Activated T-helper 17 cell treated with anti-CD3 and anti-CD28 coated beads, Interleukin-2, amount 50 U/mL, for 72 hours (primary cell): ENCODE measurements around the gene CTNND2. TPM values are rescaled to one million over a fixed set of nuclear protein-coding genes. Genes with fewer than 3 reads are reported as not detected.

Experiments used
- ATAC-seq: fragments of 150-1000 bp; cut with Tn5 transposase; replicated peaks from 2 replicates; pipeline ENCODE4 v1.10.0; 2021; ENCODE audit warnings: mild to moderate bottlenecking, moderate library complexity
- H3K27ac Mint-ChIP-seq: one replicate; pipeline ENCODE4 v1.8.0; 2022; ENCODE audit warnings: mixed read lengths
- H3K27me3 Mint-ChIP-seq: one replicate; pipeline ENCODE4 v1.8.0; 2022; ENCODE audit warnings: mixed read lengths
- H3K36me3 Mint-ChIP-seq: one replicate; pipeline ENCODE4 v1.8.0; 2022; ENCODE audit warnings: low read depth, mild to moderate bottlenecking, mixed read lengths
- H3K4me1 Mint-ChIP-seq: one replicate; pipeline ENCODE4 v1.8.0; 2022; ENCODE audit warnings: mixed read lengths
- H3K4me3 Mint-ChIP-seq: one replicate; pipeline ENCODE4 v1.8.0; 2022; ENCODE audit warnings: mild to moderate bottlenecking, mixed read lengths
- H3K9me3 Mint-ChIP-seq: one replicate; pipeline ENCODE4 v1.8.0; 2022; ENCODE audit warnings: mixed read lengths
- total RNA-seq, 2 donors: library from RNA; stranded (reverse); gene quantifications; one replicate each; pipeline ENCODE4 v1.2.3, GENCODE V29; 2022

Gene CTNND2
- total RNA-seq, 2 donors from 2014 or later: 0.21 to 0.39 TPM

GRCh38 chr5:11777096-11777495 lies 127.2 kb downstream of the CTNND2 start:
- no peaks in the 10 kb centered on the region for H3K27me3 Mint-ChIP-seq
- H3K4me3 Mint-ChIP-seq: no peak overlapping the region
- ATAC-seq: no peak
- no peaks in the 10 kb centered on the region for H3K4me1 Mint-ChIP-seq
- H3K9me3 Mint-ChIP-seq: peaks cover 13% of the 10 kb centered on the region
- no peak overlapping the region for H3K27ac Mint-ChIP-seq
- H3K36me3 Mint-ChIP-seq: no peaks in the 10 kb centered on the region

GRCh38 chr5:11770310-11770709 lies 133.9 kb downstream of the CTNND2 start:
- ATAC-seq: no peak
- Mint-ChIP-seq H3K4me1 (no peaks in the 10 kb centered on the region), H3K27ac (no peak overlapping the region), H3K4me3 (no peak overlapping the region), H3K27me3 (no peaks in the 10 kb centered on the region), H3K9me3 (peaks cover 9% of the 10 kb centered on the region), H3K36me3 (no peaks in the 10 kb centered on the region)

GRCh38 chr5:11760934-11761603 lies 143.2 kb downstream of the CTNND2 start:
- Mint-ChIP-seq H3K27me3 (no peaks in the 10 kb centered on the region), H3K36me3 (no peaks in the 10 kb centered on the region)

GRCh38 chr5:11758321-11758720 lies 145.9 kb downstream of the CTNND2 start:
- no peak overlapping the region for H3K4me3 Mint-ChIP-seq
- no peak for ATAC-seq
- no peak overlapping the region for H3K27ac Mint-ChIP-seq
- no peaks in the 10 kb centered on the region for H3K36me3 Mint-ChIP-seq
- H3K4me1 Mint-ChIP-seq: no peaks in the 10 kb centered on the region
- H3K9me3 Mint-ChIP-seq: peaks cover 13% of the 10 kb centered on the region
- H3K27me3 Mint-ChIP-seq: no peaks in the 10 kb centered on the region

More at GRCh38 chr5:11760934-11761603, 143.2 kb downstream of the CTNND2 start:
- no peaks in the 10 kb centered on the region for H3K4me1 Mint-ChIP-seq
- H3K9me3 Mint-ChIP-seq: peaks cover 8% of the 10 kb centered on the region
- no peak overlapping the region for H3K27ac Mint-ChIP-seq
- no peak for ATAC-seq
- no peak overlapping the region for H3K4me3 Mint-ChIP-seq

- Mint-ChIP-seq H3K36me3 (no peaks in the 10 kb centered on the region), H3K27me3 (no peaks in the 10 kb centered on the region), H3K4me3 (no peak overlapping the region), H3K4me1 (no peaks in the 10 kb centered on the region), H3K9me3 (peaks cover 13% of the 10 kb centered on the region), H3K27ac (no peak overlapping the region)
- ATAC-seq: no peak
Measured at GRCh38 chr5:11757661-11758060, 146.6 kb downstream of the CTNND2 start.

GRCh38 chr5:11737010-11737409 lies 167.2 kb downstream of the CTNND2 start:
- no peaks in the 10 kb centered on the region for H3K36me3 Mint-ChIP-seq
- no peak overlapping the region for H3K27ac Mint-ChIP-seq
- no peaks in the 10 kb centered on the region for H3K27me3 Mint-ChIP-seq
- no peaks in the 10 kb centered on the region for H3K4me1 Mint-ChIP-seq
- no peak for ATAC-seq
- no peak overlapping the region for H3K4me3 Mint-ChIP-seq
- H3K9me3 Mint-ChIP-seq: no peaks in the 10 kb centered on the region

GRCh38 chr5:11734369-11734768 lies 169.9 kb downstream of the CTNND2 start:
- no peaks in the 10 kb centered on the region for H3K36me3 Mint-ChIP-seq
- H3K9me3 Mint-ChIP-seq: no peaks in the 10 kb centered on the region
- H3K4me1 Mint-ChIP-seq: no peaks in the 10 kb centered on the region
- no peaks in the 10 kb centered on the region for H3K27me3 Mint-ChIP-seq
- ATAC-seq: no peak
- H3K27ac Mint-ChIP-seq: no peak overlapping the region
- no peak overlapping the region for H3K4me3 Mint-ChIP-seq

GRCh38 chr5:11733840-11734192 lies 170.4 kb downstream of the CTNND2 start:
- H3K4me3 Mint-ChIP-seq: no peak overlapping the region
- ATAC-seq: no peak
- no peaks in the 10 kb centered on the region for H3K4me1 Mint-ChIP-seq
- no peak overlapping the region for H3K27ac Mint-ChIP-seq
- no peaks in the 10 kb centered on the region for H3K36me3 Mint-ChIP-seq
- no peaks in the 10 kb centered on the region for H3K27me3 Mint-ChIP-seq
- no peaks in the 10 kb centered on the region for H3K9me3 Mint-ChIP-seq

GRCh38 chr5:11733185-11733839 lies 170.9 kb downstream of the CTNND2 start:
- H3K36me3 Mint-ChIP-seq: no peaks in the 10 kb centered on the region
- no peak overlapping the region for H3K4me3 Mint-ChIP-seq
- H3K27ac Mint-ChIP-seq: no peak overlapping the region
- no peaks in the 10 kb centered on the region for H3K27me3 Mint-ChIP-seq
- no peaks in the 10 kb centered on the region for H3K4me1 Mint-ChIP-seq
- no peaks in the 10 kb centered on the region for H3K9me3 Mint-ChIP-seq
- ATAC-seq: no peak

GRCh38 chr5:11724940-11725339 lies 179.3 kb downstream of the CTNND2 start:
- H3K27me3 Mint-ChIP-seq: no peaks in the 10 kb centered on the region
- no peaks in the 10 kb centered on the region for H3K36me3 Mint-ChIP-seq
- H3K9me3 Mint-ChIP-seq: no peaks in the 10 kb centered on the region
- no peak for ATAC-seq
- no peak overlapping the region for H3K4me3 Mint-ChIP-seq
- no peak overlapping the region for H3K27ac Mint-ChIP-seq
- no peaks in the 10 kb centered on the region for H3K4me1 Mint-ChIP-seq

GRCh38 chr5:11719888-11720481 lies 184.3 kb downstream of the CTNND2 start:
- no peak for ATAC-seq
- Mint-ChIP-seq H3K4me1 (no peaks in the 10 kb centered on the region), H3K36me3 (no peaks in the 10 kb centered on the region)

GRCh38 chr5:11715461-11716196 lies 188.6 kb downstream of the CTNND2 start:
- no peaks in the 10 kb centered on the region for H3K27me3 Mint-ChIP-seq
- ATAC-seq: no peak
- H3K4me1 Mint-ChIP-seq: no peaks in the 10 kb centered on the region
- no peaks in the 10 kb centered on the region for H3K9me3 Mint-ChIP-seq
- no peaks in the 10 kb centered on the region for H3K36me3 Mint-ChIP-seq
- no peak overlapping the region for H3K4me3 Mint-ChIP-seq
- H3K27ac Mint-ChIP-seq: no peak overlapping the region

More at GRCh38 chr5:11719888-11720481, 184.3 kb downstream of the CTNND2 start:
- Mint-ChIP-seq H3K27ac (no peak overlapping the region), H3K27me3 (no peaks in the 10 kb centered on the region), H3K9me3 (no peaks in the 10 kb centered on the region), H3K4me3 (no peak overlapping the region)

GRCh38 chr5:11711932-11712331 lies 192.3 kb downstream of the CTNND2 start:
- no peaks in the 10 kb centered on the region for H3K36me3 Mint-ChIP-seq

GRCh38 chr5:11709021-11709420 lies 195.2 kb downstream of the CTNND2 start:
- Mint-ChIP-seq H3K36me3 (no peaks in the 10 kb centered on the region), H3K27ac (no peak overlapping the region), H3K9me3 (no peaks in the 10 kb centered on the region)

More at GRCh38 chr5:11711932-11712331, 192.3 kb downstream of the CTNND2 start:
- Mint-ChIP-seq H3K4me1 (no peaks in the 10 kb centered on the region), H3K4me3 (no peak overlapping the region), H3K9me3 (no peaks in the 10 kb centered on the region), H3K27me3 (no peaks in the 10 kb centered on the region), H3K27ac (no peak overlapping the region)
- ATAC-seq: no peak

More at GRCh38 chr5:11709021-11709420, 195.2 kb downstream of the CTNND2 start:
- H3K27me3 Mint-ChIP-seq: no peaks in the 10 kb centered on the region
- ATAC-seq: no peak
- H3K4me3 Mint-ChIP-seq: no peak overlapping the region
- H3K4me1 Mint-ChIP-seq: no peaks in the 10 kb centered on the region
